NCI-H524 treated with DMSO at 0.1 percent for 48 hours (cell line): ENCODE data around the gene SLC22A1.
"Not testable (repeated sequence)": the region's sequence is repeated elsewhere in the genome, so short reads cannot be mapped to it uniquely, and the experiment has no call there.

Source experiments
- DNase-seq: peaks from one replicate; lab custom pipeline; 2025; lab: John Stamatoyannopoulos, UW

The SLC22A1 gene

GRCh38 chr6:160124007-160124406 lies 2.4 kb downstream of the SLC22A1 start:
- no peak for DNase-seq

GRCh38 chr6:160124605-160125004 lies 3.0 kb downstream of the SLC22A1 start:
- no peak for DNase-seq

GRCh38 chr6:160125105-160125504 lies 3.5 kb downstream of the SLC22A1 start:
- not testable (repeated sequence) for DNase-seq

- no peak for DNase-seq
Observed at GRCh38 chr6:160127270-160128124, 5.9 kb downstream of the SLC22A1 start.

- DNase-seq, result no peak
Observed at GRCh38 chr6:160128125-160128683, 6.6 kb downstream of the SLC22A1 start.

- DNase-seq, result no peak
Observed at GRCh38 chr6:160128879-160129516, 7.4 kb downstream of the SLC22A1 start.

- DNase-seq, result no peak
Observed at GRCh38 chr6:160129881-160130615, 8.4 kb downstream of the SLC22A1 start.

GRCh38 chr6:160130729-160131484 lies 9.3 kb downstream of the SLC22A1 start:
- no peak for DNase-seq

GRCh38 chr6:160131636-160132296 lies 10.2 kb downstream of the SLC22A1 start:
- DNase-seq, result no peak

GRCh38 chr6:160132297-160132637 lies 10.7 kb downstream of the SLC22A1 start:
- no peak for DNase-seq

- no peak for DNase-seq
Observed at GRCh38 chr6:160132776-160133338, 11.2 kb downstream of the SLC22A1 start.

- DNase-seq, result no peak
Observed at GRCh38 chr6:160133441-160134336, 12.1 kb downstream of the SLC22A1 start.

GRCh38 chr6:160134337-160134751 lies 12.7 kb downstream of the SLC22A1 start:
- DNase-seq, result not testable (repeated sequence)

GRCh38 chr6:160134779-160135547 lies 13.3 kb downstream of the SLC22A1 start:
- no peak for DNase-seq

GRCh38 chr6:160135907-160136655 lies 14.5 kb downstream of the SLC22A1 start:
- no peak for DNase-seq

GRCh38 chr6:160137130-160137988 lies 15.7 kb downstream of the SLC22A1 start:
- DNase-seq, result no peak
